Ishikawa (cell line): Measurements from ENCODE around the gene FUT4.

ENCODE experiments used
- CEBPB ChIP-seq: IDR thresholded peaks from 2 replicates; pipeline ENCODE4 v1.6.1; 2012
- CREB1 ChIP-seq: IDR thresholded peaks from 2 replicates; pipeline ENCODE4 v1.6.1; 2012; ENCODE audit warnings: low read depth
- EGR1 ChIP-seq: IDR thresholded peaks from 2 replicates; pipeline ENCODE4 v1.6.1; 2012
- EP300 ChIP-seq: IDR thresholded peaks from 2 replicates; pipeline ENCODE4 v1.6.1; 2012; ENCODE audit warnings: borderline replicate concordance
- FOXM1 ChIP-seq: IDR thresholded peaks from 2 replicates; pipeline ENCODE4 v1.6.1; 2012; ENCODE audit warnings: low read depth, borderline replicate concordance
- NFIC ChIP-seq: IDR thresholded peaks from 2 replicates; pipeline ENCODE4 v1.6.1; 2012
- RAD21 ChIP-seq: IDR thresholded peaks from 2 replicates; pipeline ENCODE4 v1.6.1; 2012; ENCODE audit warnings: low read depth
- TAF1 ChIP-seq: IDR thresholded peaks from 2 replicates; pipeline ENCODE4 v1.6.1; 2012; ENCODE audit warnings: low read depth, mild to moderate bottlenecking
- TCF12 ChIP-seq: IDR thresholded peaks from 2 replicates; pipeline ENCODE4 v1.6.1; 2012; ENCODE audit warnings: low read depth
- TEAD4 ChIP-seq: IDR thresholded peaks from 2 replicates; pipeline ENCODE4 v1.6.1; 2012
- YY1 ChIP-seq: IDR thresholded peaks from 2 replicates; pipeline ENCODE4 v1.6.1; 2012; ENCODE audit warnings: low read depth
- ZBTB7A ChIP-seq: IDR thresholded peaks from 2 replicates; pipeline ENCODE4 v1.6.1; 2012; ENCODE audit warnings: low read depth
- TF ChIP-seq, protein P1 (sequence below): IDR thresholded peaks from 2 replicates; pipeline ENCODE4 v1.6.1; 2012; ENCODE audit warnings: low read depth, mild to moderate bottlenecking
- TF ChIP-seq, protein P2 (sequence below): IDR thresholded peaks from 2 replicates; pipeline ENCODE4 v1.6.1; 2012
- TF ChIP-seq, protein P3 (sequence below): IDR thresholded peaks from 2 replicates; pipeline ENCODE4 v1.6.1; 2012

Gene FUT4

DNA sequence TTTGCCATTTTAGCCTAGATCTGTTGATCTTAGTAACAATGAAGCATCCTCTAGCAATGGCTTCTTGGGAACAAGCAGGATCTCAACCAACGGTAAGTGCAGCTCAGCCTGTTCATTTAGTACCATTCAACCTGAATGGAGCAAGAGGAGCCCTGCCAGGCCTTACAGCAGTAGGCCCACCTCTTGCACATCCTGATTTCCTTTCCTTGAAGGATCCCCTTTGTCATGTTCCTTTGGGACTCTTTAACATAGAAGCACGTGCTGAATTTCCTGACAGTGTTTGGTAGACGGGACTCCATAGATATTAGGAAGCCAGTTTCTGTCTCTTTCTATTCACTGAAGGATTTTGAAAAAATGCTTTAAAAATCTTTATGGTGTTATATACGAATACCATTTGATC lies 25.0 kb downstream of the FUT4 start:
- TF ChIP-seq NFIC = no peak
- no peak for TF ChIP-seq EGR1
- no peak for TF ChIP-seq TAF1
- no peak for TF ChIP-seq RAD21
- TF ChIP-seq TEAD4 = no peak
- TF ChIP-seq CEBPB = no peak
- no peak for TF ChIP-seq ZBTB7A
- no peak for TF ChIP-seq EP300
- TF ChIP-seq, protein P1, sequence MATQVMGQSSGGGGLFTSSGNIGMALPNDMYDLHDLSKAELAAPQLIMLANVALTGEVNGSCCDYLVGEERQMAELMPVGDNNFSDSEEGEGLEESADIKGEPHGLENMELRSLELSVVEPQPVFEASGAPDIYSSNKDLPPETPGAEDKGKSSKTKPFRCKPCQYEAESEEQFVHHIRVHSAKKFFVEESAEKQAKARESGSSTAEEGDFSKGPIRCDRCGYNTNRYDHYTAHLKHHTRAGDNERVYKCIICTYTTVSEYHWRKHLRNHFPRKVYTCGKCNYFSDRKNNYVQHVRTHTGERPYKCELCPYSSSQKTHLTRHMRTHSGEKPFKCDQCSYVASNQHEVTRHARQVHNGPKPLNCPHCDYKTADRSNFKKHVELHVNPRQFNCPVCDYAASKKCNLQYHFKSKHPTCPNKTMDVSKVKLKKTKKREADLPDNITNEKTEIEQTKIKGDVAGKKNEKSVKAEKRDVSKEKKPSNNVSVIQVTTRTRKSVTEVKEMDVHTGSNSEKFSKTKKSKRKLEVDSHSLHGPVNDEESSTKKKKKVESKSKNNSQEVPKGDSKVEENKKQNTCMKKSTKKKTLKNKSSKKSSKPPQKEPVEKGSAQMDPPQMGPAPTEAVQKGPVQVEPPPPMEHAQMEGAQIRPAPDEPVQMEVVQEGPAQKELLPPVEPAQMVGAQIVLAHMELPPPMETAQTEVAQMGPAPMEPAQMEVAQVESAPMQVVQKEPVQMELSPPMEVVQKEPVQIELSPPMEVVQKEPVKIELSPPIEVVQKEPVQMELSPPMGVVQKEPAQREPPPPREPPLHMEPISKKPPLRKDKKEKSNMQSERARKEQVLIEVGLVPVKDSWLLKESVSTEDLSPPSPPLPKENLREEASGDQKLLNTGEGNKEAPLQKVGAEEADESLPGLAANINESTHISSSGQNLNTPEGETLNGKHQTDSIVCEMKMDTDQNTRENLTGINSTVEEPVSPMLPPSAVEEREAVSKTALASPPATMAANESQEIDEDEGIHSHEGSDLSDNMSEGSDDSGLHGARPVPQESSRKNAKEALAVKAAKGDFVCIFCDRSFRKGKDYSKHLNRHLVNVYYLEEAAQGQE = no peak
- TF ChIP-seq, protein P2, sequence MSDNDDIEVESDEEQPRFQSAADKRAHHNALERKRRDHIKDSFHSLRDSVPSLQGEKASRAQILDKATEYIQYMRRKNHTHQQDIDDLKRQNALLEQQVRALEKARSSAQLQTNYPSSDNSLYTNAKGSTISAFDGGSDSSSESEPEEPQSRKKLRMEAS = no peak

DNA sequence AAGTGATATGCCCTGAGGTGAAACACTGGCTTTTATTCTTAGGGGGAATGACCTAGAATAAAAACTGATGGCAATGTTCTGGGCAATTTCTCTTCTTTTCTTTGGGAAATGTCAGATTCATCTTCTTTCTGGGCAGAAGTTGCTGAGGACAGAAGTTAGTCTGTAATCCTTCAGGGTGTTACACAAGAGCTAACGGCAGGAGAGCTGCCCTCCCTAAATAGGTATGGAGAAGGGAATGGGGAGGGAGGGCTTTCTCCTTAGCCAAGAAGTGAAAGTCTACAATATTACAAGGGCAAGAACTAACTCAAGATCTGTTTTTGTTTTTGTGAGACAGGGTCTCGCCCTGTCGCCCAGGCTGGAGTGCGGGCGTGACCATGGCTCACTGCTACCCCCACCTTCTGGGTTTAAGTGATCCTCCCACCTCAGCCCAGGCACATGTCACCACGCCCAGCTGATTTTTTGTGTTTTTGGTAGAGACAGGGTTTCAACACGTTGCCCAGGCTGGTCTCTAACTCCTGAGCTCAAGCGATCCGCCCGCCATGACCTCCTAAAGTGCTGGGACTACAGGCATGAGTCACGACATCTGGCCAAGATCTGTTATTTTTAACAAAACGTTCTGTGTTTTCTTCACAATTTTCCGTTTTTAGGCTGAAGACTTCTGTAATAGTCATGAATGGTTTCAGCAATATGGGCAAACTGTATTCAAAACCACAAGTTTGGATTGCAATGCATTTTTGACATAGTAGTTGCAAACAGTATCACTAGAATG lies 30.7 kb downstream of the FUT4 start:
- TF ChIP-seq CEBPB (no peak), CREB1 (no peak), TEAD4 (no peak), TAF1 (no peak), EGR1 (no peak), FOXM1 (no peak), RAD21 (no peak), YY1 (no peak), NFIC (no peak), ZBTB7A (no peak), TCF12 (no peak), EP300 (no peak)
- TF ChIP-seq, protein P2 = no peak
- TF ChIP-seq, protein P1 = no peak
- TF ChIP-seq, protein P3, sequence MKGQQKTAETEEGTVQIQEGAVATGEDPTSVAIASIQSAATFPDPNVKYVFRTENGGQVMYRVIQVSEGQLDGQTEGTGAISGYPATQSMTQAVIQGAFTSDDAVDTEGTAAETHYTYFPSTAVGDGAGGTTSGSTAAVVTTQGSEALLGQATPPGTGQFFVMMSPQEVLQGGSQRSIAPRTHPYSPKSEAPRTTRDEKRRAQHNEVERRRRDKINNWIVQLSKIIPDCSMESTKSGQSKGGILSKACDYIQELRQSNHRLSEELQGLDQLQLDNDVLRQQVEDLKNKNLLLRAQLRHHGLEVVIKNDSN = no peak

DNA sequence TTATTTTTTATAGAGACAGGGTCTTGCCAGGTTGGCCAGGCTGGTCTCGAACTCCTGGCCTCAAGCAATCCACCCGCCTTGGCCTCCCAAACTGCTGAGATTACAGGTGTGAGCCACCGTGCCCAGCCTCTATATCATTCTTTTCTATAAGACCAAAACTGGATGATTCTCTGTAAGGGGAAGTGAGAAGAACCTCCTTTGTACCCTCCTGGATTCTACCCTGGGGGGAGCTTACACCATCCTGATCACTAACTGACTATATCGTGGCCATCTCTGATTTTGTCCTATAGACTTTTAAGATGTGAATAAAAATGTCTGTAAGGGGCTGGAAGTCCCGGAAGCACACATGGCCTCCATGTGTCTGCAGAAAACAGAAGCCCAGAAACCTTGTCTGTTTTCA lies 32.6 kb downstream of the FUT4 start:
- TF ChIP-seq TAF1 (no peak), TCF12 (no peak), TEAD4 (no peak), CEBPB (no peak), EP300 (no peak), EGR1 (no peak), CREB1 (no peak), NFIC (no peak), FOXM1 (no peak), ZBTB7A (no peak), RAD21 (no peak), YY1 (no peak)
- TF ChIP-seq, protein P1 = no peak
- TF ChIP-seq, protein P2 = no peak
- TF ChIP-seq, protein P3 = no peak

DNA sequence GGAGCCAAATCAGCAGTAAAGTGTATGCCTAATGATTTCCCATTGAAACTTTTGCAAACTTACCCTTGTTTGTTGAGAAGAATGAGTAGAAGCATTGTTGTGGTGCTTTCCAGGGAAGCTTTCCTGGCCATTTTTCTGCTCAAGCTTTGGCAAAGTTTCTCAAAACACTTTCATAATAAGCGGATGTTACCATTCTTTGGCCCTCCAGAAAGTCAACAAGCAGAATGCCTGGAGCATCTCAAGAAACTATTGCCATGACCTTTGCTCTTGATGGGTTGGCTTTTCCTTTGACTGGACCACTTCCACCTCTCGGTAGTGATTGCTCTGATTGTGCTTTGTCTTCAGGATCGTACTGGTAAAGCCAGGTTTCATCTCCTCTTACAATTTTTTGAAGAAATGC lies 34.1 kb downstream of the FUT4 start:
- TF ChIP-seq, protein P3 = no peak
- TF ChIP-seq RAD21 (no peak), NFIC (no peak), CREB1 (no peak), ZBTB7A (no peak), YY1 (no peak), TEAD4 (no peak), FOXM1 (no peak), TAF1 (no peak), TCF12 (no peak), EGR1 (no peak), CEBPB (no peak), EP300 (no peak)
- TF ChIP-seq, protein P2 = no peak
- TF ChIP-seq, protein P1 = no peak
